SK-N-SH treated with all-trans-retinoic acid at 6 μM for 48 hours (cell line): ENCODE data around the gene SSMEM1.
"Not testable (repeated sequence)": the region's sequence is repeated elsewhere in the genome, so short reads cannot be mapped to it uniquely, and the experiment has no call there.

Source experiments
- ATAC-seq: fragments of 200-7000 bp; cut with Tn5 transposase; 3 replicates; pipeline ENCODE4 v1.9.1; 2020; ENCODE audit warnings: mild to moderate bottlenecking, moderate library complexity
- ARNTL ChIP-seq: fragments of 450-650 bp; formaldehyde crosslinking; IDR thresholded peaks from 2 replicates; pipeline ENCODE4 v1.5.0; 2020; ENCODE audit warnings: low read depth, mild to moderate bottlenecking, moderate library complexity, borderline replicate concordance
- CREB5 ChIP-seq: fragments of 250-450 bp; sonication (Bioruptor Pico); IDR thresholded peaks from 2 replicates; pipeline ENCODE4 v1.5.1; 2020; ENCODE audit warnings: low read depth, mild to moderate bottlenecking, moderate library complexity
- CSDC2 ChIP-seq: fragments of 250-450 bp; sonication (Bioruptor Pico); IDR thresholded peaks from 2 replicates; pipeline ENCODE4 v1.5.0; 2020; ENCODE audit warnings: mild to moderate bottlenecking, moderate library complexity
- GLIS3 ChIP-seq: fragments of 250-450 bp; sonication (Bioruptor Pico); IDR thresholded peaks from 2 replicates; pipeline ENCODE4 v1.5.0; 2020; ENCODE audit warnings: mild to moderate bottlenecking, moderate library complexity
- OSR1 ChIP-seq: fragments of 250-450 bp; sonication (Bioruptor Pico); IDR thresholded peaks from 2 replicates; pipeline ENCODE4 v1.8.0; 2022; ENCODE audit warnings: moderate library complexity, mild to moderate bottlenecking, inconsistent platforms
- PPARA ChIP-seq: fragments of 250-450 bp; sonication (Bioruptor Pico); IDR thresholded peaks from 2 replicates; pipeline ENCODE4 v1.5.0; 2020; ENCODE audit warnings: mild to moderate bottlenecking, borderline replicate concordance
- RARB ChIP-seq: fragments of 250-450 bp; sonication (Bioruptor Pico); IDR thresholded peaks from 2 replicates; pipeline ENCODE4 v1.8.0; 2021; ENCODE audit warnings: mild to moderate bottlenecking, moderate library complexity
- TCF4 ChIP-seq: fragments of 250-450 bp; sonication (Bioruptor Pico); IDR thresholded peaks from 2 replicates; pipeline ENCODE4 v1.8.0; 2021; ENCODE audit warnings: mild to moderate bottlenecking, moderate library complexity, borderline replicate concordance
- TOX ChIP-seq: fragments of 250-450 bp; sonication (Bioruptor Pico); IDR thresholded peaks from 2 replicates; pipeline ENCODE4 v1.8.0; 2021; ENCODE audit warnings: mild to moderate bottlenecking, moderate library complexity, borderline replicate concordance
- ZC3H10 ChIP-seq: fragments of 250-450 bp; sonication (Bioruptor Pico); IDR thresholded peaks from 2 replicates; pipeline ENCODE4 v1.5.1; 2021; ENCODE audit warnings: mild to moderate bottlenecking, moderate library complexity
- ZFP3 ChIP-seq: fragments of 250-450 bp; sonication (Bioruptor Pico); IDR thresholded peaks from 2 replicates; pipeline ENCODE4 v1.5.0; 2020; ENCODE audit warnings: mild to moderate bottlenecking, moderate library complexity
- ZNF70 ChIP-seq: fragments of 450-650 bp; formaldehyde crosslinking; IDR thresholded peaks from 2 replicates; pipeline ENCODE4 v1.5.0; 2020; ENCODE audit warnings: mild to moderate bottlenecking, moderate library complexity
- ZNF8 ChIP-seq: fragments of 450-650 bp; formaldehyde crosslinking; IDR thresholded peaks from 2 replicates; pipeline ENCODE4 v1.5.0; 2020; ENCODE audit warnings: mild to moderate bottlenecking, moderate library complexity
- TF ChIP-seq, protein P1 (sequence below): fragments of 250-450 bp; sonication (Bioruptor Pico); IDR thresholded peaks from 2 replicates; pipeline ENCODE4 v1.8.0; 2021; ENCODE audit warnings: low read depth, mild to moderate bottlenecking, moderate library complexity, borderline replicate concordance
- TF ChIP-seq, protein P2 (sequence below): fragments of 250-450 bp; sonication (Bioruptor Pico); IDR thresholded peaks from 2 replicates; pipeline ENCODE4 v1.8.0; 2020; ENCODE audit warnings: mild to moderate bottlenecking, moderate library complexity, borderline replicate concordance
- TF ChIP-seq, protein P3 (sequence below): fragments of 250-450 bp; sonication (Bioruptor Pico); IDR thresholded peaks from 2 replicates; pipeline ENCODE4 v1.5.0; 2020; ENCODE audit warnings: mild to moderate bottlenecking, moderate library complexity
- TF ChIP-seq, protein P4 (sequence below): fragments of 250-450 bp; sonication (Bioruptor Pico); IDR thresholded peaks from 2 replicates; pipeline ENCODE4 v1.5.1; 2021; ENCODE audit warnings: mild to moderate bottlenecking, moderate library complexity

Gene SSMEM1

DNA sequence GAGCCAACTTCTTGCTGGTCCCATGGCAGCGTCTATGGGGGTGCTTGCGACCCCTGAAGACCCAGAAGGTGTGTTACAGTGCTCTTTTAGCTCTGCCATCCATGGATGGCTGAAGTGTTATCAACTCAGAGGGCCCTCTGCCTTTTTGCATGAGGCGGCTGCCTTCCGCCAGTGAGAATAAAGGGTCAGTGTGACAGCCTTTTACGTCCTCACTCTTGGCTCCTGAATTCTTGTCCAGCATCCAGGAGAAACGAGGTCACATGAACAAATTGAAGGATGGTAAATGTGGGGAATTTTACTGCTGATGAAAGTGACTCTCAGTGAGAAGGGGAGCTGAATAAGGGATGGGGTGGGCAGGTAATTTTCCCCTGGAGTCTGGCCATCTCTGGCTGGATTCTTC lies 24.1 kb downstream of the SSMEM1 start (continued):
- TF ChIP-seq, protein P1, sequence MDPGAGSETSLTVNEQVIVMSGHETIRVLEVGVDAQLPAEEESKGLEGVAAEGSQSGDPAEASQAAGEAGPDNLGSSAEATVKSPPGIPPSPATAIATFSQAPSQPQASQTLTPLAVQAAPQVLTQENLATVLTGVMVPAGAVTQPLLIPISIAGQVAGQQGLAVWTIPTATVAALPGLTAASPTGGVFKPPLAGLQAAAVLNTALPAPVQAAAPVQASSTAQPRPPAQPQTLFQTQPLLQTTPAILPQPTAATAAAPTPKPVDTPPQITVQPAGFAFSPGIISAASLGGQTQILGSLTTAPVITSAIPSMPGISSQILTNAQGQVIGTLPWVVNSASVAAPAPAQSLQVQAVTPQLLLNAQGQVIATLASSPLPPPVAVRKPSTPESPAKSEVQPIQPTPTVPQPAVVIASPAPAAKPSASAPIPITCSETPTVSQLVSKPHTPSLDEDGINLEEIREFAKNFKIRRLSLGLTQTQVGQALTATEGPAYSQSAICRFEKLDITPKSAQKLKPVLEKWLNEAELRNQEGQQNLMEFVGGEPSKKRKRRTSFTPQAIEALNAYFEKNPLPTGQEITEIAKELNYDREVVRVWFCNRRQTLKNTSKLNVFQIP (CRISPR knock-in tag), result no peak
- TF ChIP-seq ZNF70 (CRISPR knock-in tag), result no peak
- TF ChIP-seq GLIS3 (CRISPR knock-in tag), result no peak

GRCh38 chr7:130232209-130232608 lies 24.5 kb downstream of the SSMEM1 start:
- TF ChIP-seq TCF4 (CRISPR knock-in tag) (no peak), GLIS3 (CRISPR knock-in tag) (no peak), CREB5 (CRISPR knock-in tag) (no peak), ZNF70 (CRISPR knock-in tag) (no peak), CSDC2 (CRISPR knock-in tag) (no peak), RARB (CRISPR knock-in tag) (no peak), ZFP3 (no peak), TOX (no peak), ARNTL (no peak)
- TF ChIP-seq, protein P2, sequence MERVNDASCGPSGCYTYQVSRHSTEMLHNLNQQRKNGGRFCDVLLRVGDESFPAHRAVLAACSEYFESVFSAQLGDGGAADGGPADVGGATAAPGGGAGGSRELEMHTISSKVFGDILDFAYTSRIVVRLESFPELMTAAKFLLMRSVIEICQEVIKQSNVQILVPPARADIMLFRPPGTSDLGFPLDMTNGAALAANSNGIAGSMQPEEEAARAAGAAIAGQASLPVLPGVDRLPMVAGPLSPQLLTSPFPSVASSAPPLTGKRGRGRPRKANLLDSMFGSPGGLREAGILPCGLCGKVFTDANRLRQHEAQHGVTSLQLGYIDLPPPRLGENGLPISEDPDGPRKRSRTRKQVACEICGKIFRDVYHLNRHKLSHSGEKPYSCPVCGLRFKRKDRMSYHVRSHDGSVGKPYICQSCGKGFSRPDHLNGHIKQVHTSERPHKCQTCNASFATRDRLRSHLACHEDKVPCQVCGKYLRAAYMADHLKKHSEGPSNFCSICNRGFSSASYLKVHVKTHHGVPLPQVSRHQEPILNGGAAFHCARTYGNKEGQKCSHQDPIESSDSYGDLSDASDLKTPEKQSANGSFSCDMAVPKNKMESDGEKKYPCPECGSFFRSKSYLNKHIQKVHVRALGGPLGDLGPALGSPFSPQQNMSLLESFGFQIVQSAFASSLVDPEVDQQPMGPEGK (CRISPR knock-in tag), result no peak

GRCh38 chr7:130234078-130234477 lies 26.4 kb downstream of the SSMEM1 start:
- TF ChIP-seq OSR1 (CRISPR knock-in tag) (no peak), ZNF8 (no peak), GLIS3 (CRISPR knock-in tag) (no peak), CREB5 (CRISPR knock-in tag) (no peak), ARNTL (no peak), ZFP3 (no peak), ZNF70 (CRISPR knock-in tag) (no peak), PPARA (no peak), ZC3H10 (CRISPR knock-in tag) (no peak), TOX (no peak)
- TF ChIP-seq, protein P3, sequence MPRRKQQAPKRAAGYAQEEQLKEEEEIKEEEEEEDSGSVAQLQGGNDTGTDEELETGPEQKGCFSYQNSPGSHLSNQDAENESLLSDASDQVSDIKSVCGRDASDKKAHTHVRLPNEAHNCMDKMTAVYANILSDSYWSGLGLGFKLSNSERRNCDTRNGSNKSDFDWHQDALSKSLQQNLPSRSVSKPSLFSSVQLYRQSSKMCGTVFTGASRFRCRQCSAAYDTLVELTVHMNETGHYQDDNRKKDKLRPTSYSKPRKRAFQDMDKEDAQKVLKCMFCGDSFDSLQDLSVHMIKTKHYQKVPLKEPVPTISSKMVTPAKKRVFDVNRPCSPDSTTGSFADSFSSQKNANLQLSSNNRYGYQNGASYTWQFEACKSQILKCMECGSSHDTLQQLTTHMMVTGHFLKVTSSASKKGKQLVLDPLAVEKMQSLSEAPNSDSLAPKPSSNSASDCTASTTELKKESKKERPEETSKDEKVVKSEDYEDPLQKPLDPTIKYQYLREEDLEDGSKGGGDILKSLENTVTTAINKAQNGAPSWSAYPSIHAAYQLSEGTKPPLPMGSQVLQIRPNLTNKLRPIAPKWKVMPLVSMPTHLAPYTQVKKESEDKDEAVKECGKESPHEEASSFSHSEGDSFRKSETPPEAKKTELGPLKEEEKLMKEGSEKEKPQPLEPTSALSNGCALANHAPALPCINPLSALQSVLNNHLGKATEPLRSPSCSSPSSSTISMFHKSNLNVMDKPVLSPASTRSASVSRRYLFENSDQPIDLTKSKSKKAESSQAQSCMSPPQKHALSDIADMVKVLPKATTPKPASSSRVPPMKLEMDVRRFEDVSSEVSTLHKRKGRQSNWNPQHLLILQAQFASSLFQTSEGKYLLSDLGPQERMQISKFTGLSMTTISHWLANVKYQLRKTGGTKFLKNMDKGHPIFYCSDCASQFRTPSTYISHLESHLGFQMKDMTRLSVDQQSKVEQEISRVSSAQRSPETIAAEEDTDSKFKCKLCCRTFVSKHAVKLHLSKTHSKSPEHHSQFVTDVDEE (CRISPR knock-in tag), result no peak
- TF ChIP-seq, protein P4, sequence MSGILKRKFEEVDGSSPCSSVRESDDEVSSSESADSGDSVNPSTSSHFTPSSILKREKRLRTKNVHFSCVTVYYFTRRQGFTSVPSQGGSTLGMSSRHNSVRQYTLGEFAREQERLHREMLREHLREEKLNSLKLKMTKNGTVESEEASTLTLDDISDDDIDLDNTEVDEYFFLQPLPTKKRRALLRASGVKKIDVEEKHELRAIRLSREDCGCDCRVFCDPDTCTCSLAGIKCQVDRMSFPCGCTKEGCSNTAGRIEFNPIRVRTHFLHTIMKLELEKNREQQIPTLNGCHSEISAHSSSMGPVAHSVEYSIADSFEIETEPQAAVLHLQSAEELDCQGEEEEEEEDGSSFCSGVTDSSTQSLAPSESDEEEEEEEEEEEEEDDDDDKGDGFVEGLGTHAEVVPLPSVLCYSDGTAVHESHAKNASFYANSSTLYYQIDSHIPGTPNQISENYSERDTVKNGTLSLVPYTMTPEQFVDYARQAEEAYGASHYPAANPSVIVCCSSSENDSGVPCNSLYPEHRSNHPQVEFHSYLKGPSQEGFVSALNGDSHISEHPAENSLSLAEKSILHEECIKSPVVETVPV (CRISPR knock-in tag), result no peak
- no peak for ATAC-seq

More at GRCh38 chr7:130232209-130232608, 24.5 kb downstream of the SSMEM1 start:
- ATAC-seq, result no peak

DNA sequence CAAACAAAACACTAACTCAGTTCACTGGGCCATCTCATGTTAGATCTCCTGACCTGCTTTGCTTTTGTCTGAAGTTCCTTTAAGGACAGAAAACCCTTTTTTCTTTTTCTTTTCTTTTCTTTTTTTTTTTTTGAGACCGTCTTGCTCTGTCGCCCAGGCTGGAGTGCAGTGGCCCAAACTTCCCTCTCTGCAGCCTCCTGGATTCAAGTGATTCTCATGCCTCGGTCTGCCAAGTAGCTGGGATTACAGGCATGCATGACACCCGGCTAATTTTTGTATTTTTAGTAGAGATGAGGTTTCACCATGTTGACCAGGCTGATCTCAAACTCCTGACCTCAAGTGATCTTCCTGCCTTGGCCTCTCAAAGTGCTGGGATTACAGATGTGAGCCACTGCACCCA lies 28.7 kb downstream of the SSMEM1 start:
- ATAC-seq, result not testable (repeated sequence)
